HG03135 (cell line): ENCODE results near the gene GFM1.
A peak's percentile ranks its signal among the peaks of the same experiment; 100 is the strongest.

Experiments
- ATAC-seq: cut with Tn5 transposase; IDR thresholded peaks from one replicate; pipeline ENCODE4 v1.9.1; 2021; ENCODE audit warnings: mild to moderate bottlenecking, moderate library complexity; ENCODE audit not compliant: unreplicated experiment

The GFM1 gene

GRCh38 chr3:158723991-158724390 is 79.7 kb downstream of the GFM1 start:
- no peak for ATAC-seq

DNA sequence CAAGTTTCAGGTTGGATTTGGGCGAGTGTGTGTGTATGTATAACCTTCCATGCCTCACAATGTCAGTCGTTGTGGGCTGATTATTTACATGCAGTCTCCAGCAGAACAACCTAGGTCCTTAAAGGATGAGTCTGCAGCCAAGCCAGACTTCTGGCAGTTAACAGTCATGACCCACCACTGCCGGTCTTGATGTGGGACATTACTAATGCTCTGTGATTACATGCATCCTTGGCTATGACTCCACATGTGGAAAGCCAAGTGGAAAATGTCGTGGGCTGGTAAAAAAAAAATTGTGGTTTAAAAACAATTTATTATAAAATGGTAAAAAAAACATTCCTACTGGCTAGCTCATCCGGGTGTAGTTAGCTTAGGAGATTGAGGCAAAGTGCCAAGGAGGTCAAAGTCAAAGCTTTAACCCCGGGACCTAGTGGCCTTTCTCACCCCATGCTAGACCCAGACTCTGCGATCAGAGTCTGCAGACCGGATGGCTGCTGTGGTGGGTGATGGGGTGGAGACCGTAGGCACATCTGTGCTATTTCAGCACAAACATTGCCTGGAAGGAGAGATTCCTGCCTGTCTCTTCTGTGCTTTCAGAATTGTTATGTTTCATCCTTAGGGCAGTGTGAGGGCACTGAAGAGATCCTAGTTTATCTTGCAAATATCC is 81.2 kb downstream of the GFM1 start:
- ATAC-seq: no peak

GRCh38 chr3:158727206-158728060 is 83.1 kb downstream of the GFM1 start:
- ATAC-seq: no peak

GRCh38 chr3:158728061-158728377 is 83.7 kb downstream of the GFM1 start:
- ATAC-seq: no peak

DNA sequence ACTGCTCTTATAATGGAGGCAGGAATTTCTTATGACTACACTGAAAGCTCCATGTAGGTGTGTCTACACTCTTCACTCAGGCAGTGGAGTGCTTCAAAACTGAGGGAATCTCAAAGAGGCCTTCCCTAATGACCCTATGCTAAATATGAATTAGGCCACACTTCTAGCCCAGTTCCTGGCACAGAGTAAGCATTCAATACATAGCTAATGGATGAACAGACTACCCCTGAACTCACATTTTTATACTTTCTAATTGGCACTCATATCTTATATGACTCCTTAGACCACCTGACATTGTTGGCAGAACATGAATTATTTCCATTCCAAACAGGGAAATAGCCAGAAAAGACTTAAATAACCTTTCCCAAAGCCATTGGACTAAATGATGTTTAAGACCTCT is 84.5 kb downstream of the GFM1 start:
- ATAC-seq: no peak

GRCh38 chr3:158731486-158731885 is 87.2 kb downstream of the GFM1 start:
- no peak for ATAC-seq

GRCh38 chr3:158731938-158732855 is 87.9 kb downstream of the GFM1 start, which contains the start of gene RARRES1:
Gene RARRES1 (minus strand): TSS chr3:158732457. CDS start chr3:158732415, 42 bp downstream.
- ATAC-seq: peak; percentile 81

DNA sequence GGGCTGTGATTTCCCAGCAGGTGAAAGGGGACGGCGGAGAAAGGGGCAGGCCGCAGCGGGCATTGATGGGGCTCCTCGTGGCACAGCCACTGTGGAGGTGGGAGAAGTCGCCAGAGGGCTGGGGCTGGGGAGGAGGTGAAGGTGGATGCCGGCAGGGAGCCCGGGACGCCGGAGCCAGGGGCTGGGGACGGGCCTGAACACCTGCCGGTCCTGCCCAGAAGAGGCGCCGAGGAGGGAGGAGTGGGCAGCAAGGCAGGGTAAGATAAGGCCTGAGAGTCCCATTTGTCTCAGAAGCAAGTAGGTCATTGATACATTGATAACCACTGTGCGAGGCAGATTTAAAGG is 88.5 kb downstream of the GFM1 start:
- ATAC-seq: no peak

GRCh38 chr3:158733656-158734055 is 89.3 kb downstream of the GFM1 start:
- ATAC-seq: no peak

- no peak for ATAC-seq
Measured at GRCh38 chr3:158735296-158736033, 91.1 kb downstream of the GFM1 start.

DNA sequence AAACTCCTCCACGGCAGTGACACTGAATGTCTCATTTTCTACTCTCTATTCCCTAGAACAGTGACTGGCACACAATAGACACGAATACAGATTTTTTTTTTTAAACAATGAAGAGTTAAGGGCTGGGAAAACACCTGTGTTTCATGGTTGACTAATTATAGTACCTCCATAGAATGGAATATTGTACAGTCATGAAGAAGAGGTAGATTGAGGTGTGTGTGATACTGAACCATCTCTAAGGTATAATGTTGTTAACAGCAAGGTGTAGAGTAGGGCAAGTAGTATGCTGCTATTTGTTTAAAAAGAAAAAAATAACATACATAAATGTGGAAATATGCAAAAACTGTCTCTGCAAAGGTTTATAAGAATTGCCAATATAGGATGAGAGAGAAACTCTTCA is 93.1 kb downstream of the GFM1 start:
- ATAC-seq: no peak

DNA sequence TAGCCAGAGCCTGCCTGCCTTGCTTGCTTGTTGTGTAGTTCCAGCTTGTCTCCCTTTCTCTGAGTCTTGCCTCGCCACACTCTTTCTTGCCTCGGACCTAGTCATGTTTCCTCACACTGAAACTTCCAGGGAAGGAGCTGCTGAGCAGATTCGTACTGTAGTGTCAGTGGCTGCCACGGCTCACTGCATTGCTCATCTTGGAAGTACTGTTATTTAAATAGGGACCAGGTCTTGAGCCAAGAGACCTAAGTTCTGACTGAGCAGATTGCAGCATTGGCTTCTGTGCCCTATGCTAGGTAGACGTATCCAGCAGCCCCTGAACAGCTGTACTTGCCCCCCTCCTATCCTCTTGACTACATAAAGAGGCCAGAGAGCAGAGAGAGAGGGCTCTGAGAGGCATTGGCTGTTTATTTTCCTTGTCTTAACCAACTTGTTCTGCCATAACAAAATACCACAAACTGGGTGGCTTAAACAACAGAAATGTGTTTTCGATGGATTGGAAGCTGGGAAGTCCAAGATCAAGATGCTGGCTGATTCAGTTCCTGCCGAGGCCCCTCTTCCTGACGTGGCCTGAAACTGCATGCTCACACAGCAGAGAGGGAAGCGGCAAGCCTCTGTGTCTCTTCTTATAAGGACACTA is 93.8 kb downstream of the GFM1 start:
- ATAC-seq: no peak

- ATAC-seq: no peak
Measured at GRCh38 chr3:158738653-158739052, 94.3 kb downstream of the GFM1 start.

DNA sequence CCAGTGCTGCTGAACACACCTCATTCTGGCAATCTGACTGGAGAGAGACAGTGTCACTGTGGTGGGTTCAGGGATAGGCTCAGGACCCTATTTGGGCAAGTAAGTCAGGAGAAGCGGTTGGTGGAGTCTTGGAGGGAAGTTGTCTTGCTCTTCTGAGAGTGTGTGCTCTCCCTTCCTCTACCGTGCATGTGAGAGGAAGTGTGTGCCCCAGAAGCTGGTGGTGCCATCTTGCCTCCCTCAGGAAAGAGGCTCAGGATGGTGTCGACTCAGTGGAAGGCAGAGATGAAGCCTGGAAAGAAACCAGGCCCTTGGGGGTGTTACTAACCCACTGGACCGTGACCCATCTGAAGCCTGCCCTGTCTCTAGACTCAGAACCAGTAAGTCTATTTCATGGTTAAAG is 94.8 kb downstream of the GFM1 start:
- ATAC-seq: no peak

DNA sequence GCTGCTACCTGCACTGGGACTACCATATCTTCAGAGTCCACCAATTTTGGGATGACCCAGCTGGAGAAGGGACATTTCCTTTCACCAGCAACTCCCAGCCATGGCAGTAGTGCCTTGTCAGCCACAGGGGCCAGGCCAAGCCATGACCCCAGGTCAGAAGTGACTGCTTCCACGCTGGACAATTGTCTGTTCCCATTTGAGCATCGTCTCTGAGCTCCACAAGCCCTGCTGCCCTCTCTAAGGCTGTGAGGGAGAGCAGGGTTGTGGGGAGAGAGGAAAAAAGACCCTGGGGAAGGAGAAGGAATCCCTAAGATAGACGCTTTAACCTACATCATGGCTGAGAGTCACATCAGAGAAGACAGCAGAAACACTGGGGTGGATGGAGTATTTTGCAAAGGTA is 95.3 kb downstream of the GFM1 start:
- ATAC-seq: no peak
